Activated naive CD8-positive, alpha-beta T cell (primary cell): ENCODE data around the gene EEFSEC.

Experiments
- H3K27ac Mint-ChIP-seq: one replicate; pipeline ENCODE4 v1.8.0; 2021; ENCODE audit warnings: mixed read lengths
- H3K27me3 Mint-ChIP-seq: one replicate; pipeline ENCODE4 v1.8.0; 2021; ENCODE audit warnings: mixed read lengths
- H3K36me3 Mint-ChIP-seq: one replicate; pipeline ENCODE4 v1.8.0; 2021; ENCODE audit warnings: mixed read lengths
- H3K4me1 Mint-ChIP-seq: one replicate; pipeline ENCODE4 v1.8.0; 2021; ENCODE audit warnings: low read depth, mixed read lengths
- H3K4me3 Mint-ChIP-seq: one replicate; pipeline ENCODE4 v1.8.0; 2021; ENCODE audit warnings: mild to moderate bottlenecking, mixed read lengths
- H3K9me3 Mint-ChIP-seq: one replicate; pipeline ENCODE4 v1.8.0; 2021; ENCODE audit warnings: low read depth, mixed read lengths

Gene EEFSEC

DNA sequence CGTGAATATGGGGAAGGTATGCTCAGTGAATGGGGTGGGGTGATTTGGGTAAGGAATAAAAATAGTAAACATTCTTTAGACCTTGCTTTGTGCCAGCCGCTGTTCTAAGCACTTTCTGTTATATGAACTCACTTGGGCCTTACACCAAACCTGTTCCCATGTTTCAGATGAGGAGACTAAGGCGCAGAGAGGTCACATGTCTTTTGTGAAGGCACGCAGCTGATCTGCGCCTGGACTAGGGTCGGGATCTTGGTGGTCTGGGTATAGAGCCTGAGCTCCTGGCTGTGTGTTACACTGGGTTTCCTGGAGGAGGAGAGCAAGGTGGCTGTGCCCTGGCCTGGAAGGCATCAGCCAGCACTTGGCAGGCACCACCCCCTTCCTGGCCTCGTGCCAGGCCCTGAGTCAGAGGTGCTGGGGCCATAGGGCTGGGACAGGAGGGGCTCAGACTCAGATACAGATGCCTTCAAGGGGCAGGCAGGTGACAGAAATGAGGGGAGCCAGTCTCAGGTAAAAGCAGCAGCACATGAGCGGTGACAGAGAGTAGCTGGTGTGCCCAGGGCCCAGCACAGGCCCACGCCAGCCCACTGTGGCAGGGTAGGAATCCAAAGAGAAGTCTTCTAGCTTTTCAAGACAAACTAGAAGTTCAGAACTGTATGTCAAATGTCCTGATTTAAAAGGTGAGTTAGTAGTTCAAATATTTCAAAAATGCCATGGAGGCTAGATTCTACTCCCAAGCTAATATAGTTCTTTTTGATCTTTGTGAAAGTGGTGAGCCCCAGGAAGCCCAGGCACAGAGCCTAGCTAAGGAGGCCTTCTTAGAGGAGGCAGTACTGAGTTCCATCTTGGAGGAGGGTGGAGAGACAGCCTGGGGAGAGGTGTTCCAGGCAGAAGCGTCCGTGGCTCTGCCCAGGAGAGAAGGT lies 230.3 kb downstream of the EEFSEC start:
- Mint-ChIP-seq H3K9me3 (no peaks in the 10 kb centered on the region), H3K4me1 (peaks cover 3% of the 10 kb centered on the region), H3K36me3 (no peaks in the 10 kb centered on the region), H3K27ac (no peak overlapping the region), H3K27me3 (no peaks in the 10 kb centered on the region), H3K4me3 (no peak overlapping the region)

DNA sequence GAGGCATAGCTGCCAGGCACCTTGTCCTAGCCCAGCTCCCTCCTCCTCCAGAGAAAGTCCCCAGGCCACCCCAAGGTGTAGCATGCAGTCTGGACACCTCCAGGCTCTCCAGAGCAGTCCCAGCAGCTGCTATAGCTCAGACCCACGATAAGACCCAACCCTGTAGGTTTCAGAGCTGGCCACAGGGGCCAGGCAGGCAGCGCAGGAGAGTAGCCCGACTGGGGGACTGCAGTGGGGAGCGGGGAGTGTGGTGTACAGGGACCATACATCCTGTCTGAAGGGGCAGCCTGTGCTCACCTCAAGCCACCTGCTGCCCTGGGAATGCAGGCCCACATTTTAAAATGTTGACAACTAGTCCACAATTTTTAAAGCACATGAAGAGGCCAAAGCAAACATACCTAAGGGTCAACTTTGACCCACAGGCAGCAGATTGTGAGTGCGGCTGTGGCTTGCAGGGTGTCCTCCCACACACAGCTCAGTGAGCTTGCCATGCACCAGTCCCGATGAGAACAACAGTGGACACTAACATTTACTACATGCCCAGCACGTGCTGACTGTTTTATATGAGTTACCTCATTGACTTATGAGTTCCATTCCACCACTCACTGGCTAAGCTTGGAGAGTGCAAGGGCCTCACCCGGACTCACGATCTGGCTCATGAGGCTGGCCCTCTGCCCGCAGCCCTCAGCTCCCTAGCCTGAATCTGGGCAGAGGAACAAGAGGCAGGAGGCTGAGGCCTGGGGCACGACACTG lies 232.0 kb downstream of the EEFSEC start:
- no peaks in the 10 kb centered on the region for H3K9me3 Mint-ChIP-seq
- no peaks in the 10 kb centered on the region for H3K27me3 Mint-ChIP-seq
- H3K36me3 Mint-ChIP-seq = no peaks in the 10 kb centered on the region
- H3K4me3 Mint-ChIP-seq = no peak overlapping the region
- H3K27ac Mint-ChIP-seq = no peak overlapping the region
- peaks cover 3% of the 10 kb centered on the region for H3K4me1 Mint-ChIP-seq

DNA sequence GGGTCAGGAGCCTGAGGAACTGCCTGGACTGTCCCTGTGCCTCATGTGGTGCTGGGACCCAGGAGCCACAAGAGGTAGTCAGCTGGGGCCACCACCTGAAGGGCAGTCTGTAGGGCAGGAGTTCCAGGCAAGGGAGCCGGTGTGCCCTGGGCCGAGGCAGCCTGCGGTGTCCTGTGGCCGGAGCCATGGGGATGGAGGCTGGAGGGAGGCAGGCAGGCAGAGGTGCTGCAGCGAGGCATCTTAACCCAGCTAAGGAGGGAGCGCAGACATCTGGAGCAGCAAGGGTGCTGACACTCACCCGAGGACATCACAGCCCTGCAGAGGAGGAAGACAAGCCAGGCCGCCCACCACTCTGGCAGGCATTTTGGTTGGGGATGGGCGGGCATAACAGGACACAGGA lies 235.7 kb downstream of the EEFSEC start:
- Mint-ChIP-seq H3K36me3 (no peaks in the 10 kb centered on the region), H3K27me3 (no peaks in the 10 kb centered on the region), H3K9me3 (no peaks in the 10 kb centered on the region), H3K4me1 (peaks cover under 1% of the 10 kb centered on the region), H3K4me3 (no peak overlapping the region), H3K27ac (no peak overlapping the region)

DNA sequence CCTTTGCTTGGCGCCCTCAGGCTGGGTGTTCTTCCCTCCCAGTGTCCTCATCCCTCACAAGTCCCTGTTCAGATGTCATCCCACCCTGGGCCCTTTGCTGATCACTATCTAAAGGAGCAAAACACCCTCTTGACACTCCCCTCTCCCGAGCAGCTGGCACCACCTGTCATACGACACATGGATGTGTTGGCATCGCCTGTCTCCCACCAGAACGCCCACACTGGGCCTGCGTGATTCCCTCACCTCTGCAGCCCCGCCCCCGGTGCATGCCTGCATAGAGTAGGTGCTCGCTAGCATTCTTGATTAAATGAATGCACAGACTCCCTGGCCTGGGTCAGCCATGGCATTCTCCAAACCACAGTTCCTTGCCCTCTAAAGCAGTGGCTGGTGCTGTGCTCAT lies 237.6 kb downstream of the EEFSEC start:
- no peaks in the 10 kb centered on the region for H3K4me1 Mint-ChIP-seq
- no peaks in the 10 kb centered on the region for H3K36me3 Mint-ChIP-seq
- H3K27ac Mint-ChIP-seq = no peak overlapping the region
- no peak overlapping the region for H3K4me3 Mint-ChIP-seq
- H3K27me3 Mint-ChIP-seq = no peaks in the 10 kb centered on the region
- H3K9me3 Mint-ChIP-seq = no peaks in the 10 kb centered on the region

DNA sequence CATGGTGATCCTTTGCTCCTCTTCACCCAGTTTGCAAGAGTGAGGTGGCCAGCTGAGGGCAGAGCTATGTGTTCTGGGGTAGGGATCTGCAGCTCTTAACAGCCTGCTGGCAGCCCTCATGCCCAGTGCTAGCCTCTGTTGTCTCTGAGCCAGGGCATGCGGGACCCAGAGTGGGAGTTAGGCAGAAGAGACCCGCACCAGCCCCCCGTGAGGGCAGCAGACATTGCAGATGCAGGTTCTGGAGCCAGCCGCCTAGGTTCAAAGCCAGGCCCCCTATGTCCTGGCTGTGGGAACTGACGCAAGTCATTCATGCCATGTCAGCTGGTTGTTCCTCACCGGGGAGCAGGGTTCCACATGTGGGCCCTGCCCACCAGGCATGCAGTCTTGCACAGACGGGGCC lies 238.7 kb downstream of the EEFSEC start:
- no peaks in the 10 kb centered on the region for H3K4me1 Mint-ChIP-seq
- no peaks in the 10 kb centered on the region for H3K9me3 Mint-ChIP-seq
- no peaks in the 10 kb centered on the region for H3K27me3 Mint-ChIP-seq
- no peak overlapping the region for H3K4me3 Mint-ChIP-seq
- no peak overlapping the region for H3K27ac Mint-ChIP-seq
- no peaks in the 10 kb centered on the region for H3K36me3 Mint-ChIP-seq

DNA sequence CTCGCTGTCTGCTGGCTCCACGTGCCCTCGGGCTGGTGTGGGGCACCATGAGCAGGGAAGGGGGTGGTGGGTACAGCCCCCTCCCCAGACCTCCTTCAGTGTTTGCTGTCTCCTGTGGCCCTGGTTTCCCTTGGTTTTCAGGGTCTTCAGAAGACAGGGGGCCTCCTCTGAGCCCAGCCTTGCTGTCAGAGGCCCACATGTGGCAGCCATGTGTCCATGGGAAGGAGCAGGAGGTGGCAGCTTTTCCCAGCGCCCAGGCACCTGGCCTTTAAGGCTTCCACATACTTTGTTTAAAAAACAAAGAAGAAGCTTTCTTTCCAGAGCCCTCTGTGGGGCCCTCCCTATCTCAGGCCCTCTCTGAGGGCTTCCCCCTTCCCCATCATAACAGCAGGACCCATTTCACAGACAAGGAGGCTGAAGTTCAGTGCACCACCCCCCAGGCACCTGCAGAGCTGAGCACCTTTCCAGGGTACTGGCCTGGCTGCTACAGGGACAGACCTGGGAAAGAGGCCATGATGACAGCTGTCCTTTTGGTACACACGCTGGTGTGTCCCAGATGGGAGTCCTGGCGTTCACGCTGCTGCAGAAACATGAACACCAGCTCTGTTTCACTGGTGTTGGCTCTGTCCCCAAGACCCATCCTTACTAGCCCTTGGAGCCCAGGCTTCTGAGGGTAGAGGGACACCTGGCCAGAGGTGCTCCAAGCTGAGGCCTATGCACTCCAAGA lies 239.7 kb downstream of the EEFSEC start:
- no peak overlapping the region for H3K4me3 Mint-ChIP-seq
- H3K27ac Mint-ChIP-seq = no peak overlapping the region
- H3K36me3 Mint-ChIP-seq = no peaks in the 10 kb centered on the region
- H3K9me3 Mint-ChIP-seq = no peaks in the 10 kb centered on the region
- H3K27me3 Mint-ChIP-seq = no peaks in the 10 kb centered on the region
- no peaks in the 10 kb centered on the region for H3K4me1 Mint-ChIP-seq

DNA sequence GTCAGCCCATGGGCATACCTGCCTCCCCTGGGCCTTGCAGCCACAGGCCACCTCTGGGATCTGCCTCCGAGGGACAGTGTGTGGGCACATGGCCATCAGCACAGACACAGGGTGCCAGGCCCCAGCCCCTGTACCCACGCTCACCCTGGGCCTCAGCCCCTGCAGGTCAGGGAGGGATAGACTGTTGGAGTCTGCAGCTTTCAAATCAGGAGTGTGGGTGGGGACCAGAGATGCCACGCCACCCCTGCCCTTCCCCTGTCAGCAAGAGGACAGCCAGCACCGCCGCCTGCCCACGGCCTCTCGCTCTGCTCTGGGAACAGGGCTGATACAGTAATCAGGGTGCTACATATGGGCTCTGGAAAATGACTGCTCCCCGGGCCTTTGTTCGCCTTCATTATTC lies 240.8 kb downstream of the EEFSEC start:
- no peaks in the 10 kb centered on the region for H3K4me1 Mint-ChIP-seq
- H3K27me3 Mint-ChIP-seq = no peaks in the 10 kb centered on the region
- H3K27ac Mint-ChIP-seq = no peak overlapping the region
- no peaks in the 10 kb centered on the region for H3K36me3 Mint-ChIP-seq
- H3K4me3 Mint-ChIP-seq = no peak overlapping the region
- no peaks in the 10 kb centered on the region for H3K9me3 Mint-ChIP-seq

DNA sequence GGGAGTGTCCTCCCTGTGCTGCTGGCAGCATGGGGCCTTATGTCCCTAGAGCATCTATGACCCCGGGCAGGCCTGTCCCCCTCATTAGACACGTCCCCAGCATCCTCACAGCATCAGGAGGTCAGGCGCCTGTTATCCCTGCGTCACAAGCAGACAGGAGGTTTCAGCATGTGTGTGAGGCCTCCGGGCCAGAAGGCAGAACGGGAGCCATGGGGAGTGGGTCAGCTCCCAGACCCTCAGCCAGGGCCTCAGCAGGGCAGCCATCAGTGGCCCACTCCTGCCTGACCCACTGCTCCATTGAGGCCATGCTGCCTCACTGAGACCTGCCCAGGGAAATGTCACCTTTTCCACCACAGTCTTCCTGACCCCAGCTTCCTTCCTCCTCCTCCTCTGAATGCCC lies 241.8 kb downstream of the EEFSEC start:
- no peak overlapping the region for H3K27ac Mint-ChIP-seq
- H3K9me3 Mint-ChIP-seq = no peaks in the 10 kb centered on the region
- no peak overlapping the region for H3K4me3 Mint-ChIP-seq
- no peaks in the 10 kb centered on the region for H3K4me1 Mint-ChIP-seq
- no peaks in the 10 kb centered on the region for H3K36me3 Mint-ChIP-seq
- no peaks in the 10 kb centered on the region for H3K27me3 Mint-ChIP-seq

DNA sequence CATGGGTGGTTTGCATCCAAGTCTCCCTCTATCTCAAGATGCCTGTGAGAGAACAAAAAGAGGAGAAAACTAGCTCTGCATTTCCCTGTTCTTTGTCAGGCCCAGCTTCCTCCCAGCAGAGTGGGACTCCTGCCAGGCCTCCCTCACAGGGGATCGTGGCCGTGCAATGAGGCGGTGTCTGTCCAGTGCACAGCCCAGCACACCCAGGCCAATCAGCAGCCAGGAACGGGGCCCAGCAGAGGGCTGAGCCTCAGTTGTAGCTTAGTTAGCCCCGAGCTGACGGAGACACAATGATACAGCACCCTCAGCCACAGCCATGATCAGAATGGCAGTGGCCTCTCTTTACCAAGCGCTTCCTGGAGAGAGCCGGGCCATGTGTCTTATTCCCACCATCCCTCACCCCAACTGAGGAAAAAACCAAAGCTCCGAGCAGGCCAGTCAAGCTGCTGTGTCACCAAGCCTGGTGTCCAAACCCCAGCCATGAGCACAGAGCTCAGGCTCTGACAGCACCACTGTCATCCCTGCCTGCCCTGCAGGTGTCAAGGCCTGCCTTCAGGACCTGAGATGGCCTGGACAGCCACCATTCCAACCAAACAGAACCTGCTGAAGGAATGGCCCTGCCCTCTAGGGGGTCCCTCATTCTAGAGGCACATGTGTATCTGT lies 242.3 kb downstream of the EEFSEC start:
- Mint-ChIP-seq H3K36me3 (no peaks in the 10 kb centered on the region), H3K4me1 (no peaks in the 10 kb centered on the region), H3K27ac (no peak overlapping the region), H3K9me3 (no peaks in the 10 kb centered on the region), H3K27me3 (no peaks in the 10 kb centered on the region), H3K4me3 (no peak overlapping the region)

DNA sequence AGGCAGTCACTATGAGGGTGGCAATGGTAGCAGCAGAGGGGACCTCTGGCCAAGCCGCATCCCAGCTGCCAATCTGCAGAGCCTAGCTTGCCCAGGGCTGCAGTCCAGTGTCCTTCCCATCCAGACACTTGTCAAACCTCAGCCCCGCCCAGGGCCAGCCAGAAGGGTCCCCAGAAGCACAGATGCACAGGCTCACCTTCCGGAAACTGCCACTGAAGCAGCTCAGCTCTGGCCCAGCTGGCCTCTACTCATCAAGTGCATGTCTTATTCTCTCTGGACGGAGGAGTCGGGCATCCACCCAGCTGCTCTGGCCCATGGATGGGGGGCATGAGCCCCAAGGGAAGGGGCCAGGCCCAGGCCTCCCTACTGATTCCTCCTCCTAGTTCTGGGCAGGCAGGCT lies 244.2 kb downstream of the EEFSEC start:
- peaks cover 3% of the 10 kb centered on the region for H3K36me3 Mint-ChIP-seq
- H3K4me1 Mint-ChIP-seq = no peaks in the 10 kb centered on the region
- no peaks in the 10 kb centered on the region for H3K9me3 Mint-ChIP-seq
- H3K27ac Mint-ChIP-seq = no peak overlapping the region
- no peaks in the 10 kb centered on the region for H3K27me3 Mint-ChIP-seq
- no peak overlapping the region for H3K4me3 Mint-ChIP-seq

DNA sequence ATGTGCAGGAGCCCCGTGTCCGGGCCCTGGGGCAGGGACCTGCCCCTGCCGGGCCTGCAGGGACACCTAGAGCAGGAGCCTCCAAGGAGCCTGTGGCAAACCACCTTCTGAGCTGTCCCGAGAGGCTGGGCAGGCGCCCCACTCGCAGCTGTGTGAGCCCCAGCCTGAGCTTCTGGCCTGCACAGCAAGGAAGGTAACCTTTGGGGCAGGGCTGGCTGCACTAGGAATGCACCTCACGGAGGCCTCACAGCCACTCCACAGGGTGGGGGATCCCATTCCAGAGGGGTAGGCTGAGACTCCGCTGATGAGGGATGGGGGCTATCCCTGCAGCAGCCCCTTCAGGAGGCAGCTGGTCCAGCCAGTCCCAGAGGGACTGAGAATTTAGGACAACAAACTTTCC lies 245.3 kb downstream of the EEFSEC start:
- Mint-ChIP-seq H3K27ac (no peak overlapping the region), H3K4me1 (no peaks in the 10 kb centered on the region), H3K36me3 (peaks cover 3% of the 10 kb centered on the region), H3K4me3 (no peak overlapping the region), H3K9me3 (no peaks in the 10 kb centered on the region), H3K27me3 (no peaks in the 10 kb centered on the region)

DNA sequence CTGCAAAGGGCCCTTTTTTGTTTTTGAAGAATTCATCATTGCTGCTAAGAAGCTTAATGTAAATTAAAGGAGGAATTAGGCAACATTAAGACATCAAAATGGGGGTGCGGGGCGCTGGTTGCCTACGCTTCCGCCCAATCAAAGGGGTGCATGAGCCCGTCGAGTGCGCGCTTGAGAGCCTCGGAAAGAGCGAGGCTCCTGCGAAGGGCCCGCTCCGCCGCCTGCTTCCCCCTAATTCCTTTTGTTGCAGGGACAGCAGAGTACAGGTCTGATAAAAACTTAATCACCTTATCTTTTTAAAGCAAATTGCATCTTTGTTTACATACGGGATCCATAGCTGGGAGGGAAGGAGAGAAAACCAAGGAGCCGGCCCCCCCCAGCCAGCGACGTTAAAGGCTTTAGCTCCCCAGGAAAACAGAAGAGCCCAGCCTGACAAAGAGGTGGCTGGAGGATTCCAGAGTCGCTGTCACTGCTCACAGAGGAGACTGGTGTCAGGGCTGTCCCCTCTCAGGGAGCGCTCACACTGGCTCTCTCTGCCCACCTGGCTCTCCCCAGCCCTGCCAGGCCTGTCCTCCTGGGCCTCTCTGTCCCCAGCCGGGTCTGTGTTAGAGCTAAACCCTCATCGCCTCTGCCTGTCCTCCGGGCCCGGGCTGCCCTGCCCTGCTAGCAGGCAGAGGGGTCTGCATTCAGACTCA lies 246.1 kb downstream of the EEFSEC start:
- H3K36me3 Mint-ChIP-seq = peaks cover 3% of the 10 kb centered on the region
- no peaks in the 10 kb centered on the region for H3K27me3 Mint-ChIP-seq
- H3K4me1 Mint-ChIP-seq = no peaks in the 10 kb centered on the region
- no peak overlapping the region for H3K4me3 Mint-ChIP-seq
- no peaks in the 10 kb centered on the region for H3K9me3 Mint-ChIP-seq
- H3K27ac Mint-ChIP-seq = no peak overlapping the region

DNA sequence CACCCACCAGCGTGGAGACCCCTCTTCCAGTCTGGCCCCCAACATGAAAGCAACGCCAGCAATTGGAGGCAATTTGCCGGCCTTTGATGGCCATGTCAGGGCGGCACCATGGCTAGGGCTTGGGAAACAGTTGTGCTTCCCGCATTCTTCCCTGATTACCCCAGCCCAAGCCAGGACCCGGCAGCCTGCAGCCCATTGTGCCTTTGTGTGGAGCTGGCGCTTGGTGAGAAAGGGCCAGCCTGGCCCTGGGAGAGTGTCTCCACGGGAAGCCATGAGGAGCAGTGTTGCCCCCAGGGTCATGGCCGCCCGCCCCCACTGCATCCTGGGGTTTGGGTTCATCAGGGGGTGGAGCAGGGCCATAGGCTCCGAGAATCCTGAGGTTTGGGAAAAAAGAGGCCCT lies 247.4 kb downstream of the EEFSEC start:
- Mint-ChIP-seq H3K4me1 (no peaks in the 10 kb centered on the region), H3K9me3 (no peaks in the 10 kb centered on the region)

DNA sequence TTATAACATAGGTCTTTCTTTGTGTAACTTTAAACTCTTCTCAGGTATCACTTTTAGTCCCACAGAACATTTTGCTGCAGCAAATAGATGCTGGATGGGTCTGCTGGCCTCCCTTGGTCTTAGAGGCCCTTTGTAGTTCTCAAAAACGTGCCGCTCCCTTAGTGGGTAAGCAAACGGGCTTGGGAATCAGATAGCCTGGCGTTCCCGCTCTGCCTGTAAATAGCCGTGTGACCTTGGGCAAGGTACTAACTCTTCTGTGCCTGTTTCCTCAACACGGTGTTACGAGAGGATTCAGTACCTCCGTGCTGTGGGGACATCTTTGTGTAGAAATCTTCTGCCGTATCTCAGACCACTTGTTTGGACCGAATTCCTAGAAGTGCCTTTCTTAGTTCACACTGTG lies 249.0 kb downstream of the EEFSEC start:
- H3K4me3 Mint-ChIP-seq = no peak overlapping the region
- no peaks in the 10 kb centered on the region for H3K9me3 Mint-ChIP-seq
- H3K36me3 Mint-ChIP-seq = peaks cover 5% of the 10 kb centered on the region
- no peaks in the 10 kb centered on the region for H3K27me3 Mint-ChIP-seq
- no peak overlapping the region for H3K27ac Mint-ChIP-seq
- H3K4me1 Mint-ChIP-seq = no peaks in the 10 kb centered on the region

More for the DNA sequence above, 247.4 kb downstream of the EEFSEC start:
- Mint-ChIP-seq H3K36me3 (peaks cover 3% of the 10 kb centered on the region), H3K27me3 (no peaks in the 10 kb centered on the region), H3K4me3 (no peak overlapping the region), H3K27ac (no peak overlapping the region)
